Panc1 (cell line): Measurements from ENCODE around the gene PTPRF.

Experiments
- CTCF ChIP-seq: fragments of 450-650 bp; IDR thresholded peaks from 2 replicates; pipeline ENCODE4 v1.5.1; 2017; ENCODE audit warnings: mild to moderate bottlenecking
- POLR2AphosphoS5 ChIP-seq: IDR thresholded peaks from 2 replicates; pipeline ENCODE4 v1.6.1; 2012; ENCODE audit warnings: mild to moderate bottlenecking, low read depth, low read length, moderate library complexity
- SIN3A ChIP-seq: IDR thresholded peaks from 2 replicates; pipeline ENCODE4 v1.6.1; 2012; ENCODE audit warnings: low read depth, mild to moderate bottlenecking, low read length, moderate library complexity, borderline replicate concordance; ENCODE audit not compliant: insufficient read depth
- TF ChIP-seq, protein P1 (sequence below), 2 experiments: IDR thresholded peaks; 2 replicates each; pipeline ENCODE4 v1.6.1; 2011 to 2012; ENCODE audit warnings: low read depth in 2 of 2, control low read depth in 1 of 2, low read length in 1 of 2, mild to moderate bottlenecking in 1 of 2, moderate library complexity in 1 of 2; ENCODE audit not compliant: insufficient read depth in 1 of 2

GRCh38 chr1:43587001-43587400 lies 56.3 kb downstream of the PTPRF start:
- TF ChIP-seq CTCF (no peak), POLR2AphosphoS5 (no peak), SIN3A (no peak)
- TF ChIP-seq, protein P1, sequence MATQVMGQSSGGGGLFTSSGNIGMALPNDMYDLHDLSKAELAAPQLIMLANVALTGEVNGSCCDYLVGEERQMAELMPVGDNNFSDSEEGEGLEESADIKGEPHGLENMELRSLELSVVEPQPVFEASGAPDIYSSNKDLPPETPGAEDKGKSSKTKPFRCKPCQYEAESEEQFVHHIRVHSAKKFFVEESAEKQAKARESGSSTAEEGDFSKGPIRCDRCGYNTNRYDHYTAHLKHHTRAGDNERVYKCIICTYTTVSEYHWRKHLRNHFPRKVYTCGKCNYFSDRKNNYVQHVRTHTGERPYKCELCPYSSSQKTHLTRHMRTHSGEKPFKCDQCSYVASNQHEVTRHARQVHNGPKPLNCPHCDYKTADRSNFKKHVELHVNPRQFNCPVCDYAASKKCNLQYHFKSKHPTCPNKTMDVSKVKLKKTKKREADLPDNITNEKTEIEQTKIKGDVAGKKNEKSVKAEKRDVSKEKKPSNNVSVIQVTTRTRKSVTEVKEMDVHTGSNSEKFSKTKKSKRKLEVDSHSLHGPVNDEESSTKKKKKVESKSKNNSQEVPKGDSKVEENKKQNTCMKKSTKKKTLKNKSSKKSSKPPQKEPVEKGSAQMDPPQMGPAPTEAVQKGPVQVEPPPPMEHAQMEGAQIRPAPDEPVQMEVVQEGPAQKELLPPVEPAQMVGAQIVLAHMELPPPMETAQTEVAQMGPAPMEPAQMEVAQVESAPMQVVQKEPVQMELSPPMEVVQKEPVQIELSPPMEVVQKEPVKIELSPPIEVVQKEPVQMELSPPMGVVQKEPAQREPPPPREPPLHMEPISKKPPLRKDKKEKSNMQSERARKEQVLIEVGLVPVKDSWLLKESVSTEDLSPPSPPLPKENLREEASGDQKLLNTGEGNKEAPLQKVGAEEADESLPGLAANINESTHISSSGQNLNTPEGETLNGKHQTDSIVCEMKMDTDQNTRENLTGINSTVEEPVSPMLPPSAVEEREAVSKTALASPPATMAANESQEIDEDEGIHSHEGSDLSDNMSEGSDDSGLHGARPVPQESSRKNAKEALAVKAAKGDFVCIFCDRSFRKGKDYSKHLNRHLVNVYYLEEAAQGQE (IDR thresholded peaks at IDR 0.05; ENCODE audit: insufficient read depth in 1 of 2, low read depth in 2 of 2, low read length in 1 of 2): no peak
